ENCODE results near the gene FBXO7.

FBXO7 gene

DNA sequence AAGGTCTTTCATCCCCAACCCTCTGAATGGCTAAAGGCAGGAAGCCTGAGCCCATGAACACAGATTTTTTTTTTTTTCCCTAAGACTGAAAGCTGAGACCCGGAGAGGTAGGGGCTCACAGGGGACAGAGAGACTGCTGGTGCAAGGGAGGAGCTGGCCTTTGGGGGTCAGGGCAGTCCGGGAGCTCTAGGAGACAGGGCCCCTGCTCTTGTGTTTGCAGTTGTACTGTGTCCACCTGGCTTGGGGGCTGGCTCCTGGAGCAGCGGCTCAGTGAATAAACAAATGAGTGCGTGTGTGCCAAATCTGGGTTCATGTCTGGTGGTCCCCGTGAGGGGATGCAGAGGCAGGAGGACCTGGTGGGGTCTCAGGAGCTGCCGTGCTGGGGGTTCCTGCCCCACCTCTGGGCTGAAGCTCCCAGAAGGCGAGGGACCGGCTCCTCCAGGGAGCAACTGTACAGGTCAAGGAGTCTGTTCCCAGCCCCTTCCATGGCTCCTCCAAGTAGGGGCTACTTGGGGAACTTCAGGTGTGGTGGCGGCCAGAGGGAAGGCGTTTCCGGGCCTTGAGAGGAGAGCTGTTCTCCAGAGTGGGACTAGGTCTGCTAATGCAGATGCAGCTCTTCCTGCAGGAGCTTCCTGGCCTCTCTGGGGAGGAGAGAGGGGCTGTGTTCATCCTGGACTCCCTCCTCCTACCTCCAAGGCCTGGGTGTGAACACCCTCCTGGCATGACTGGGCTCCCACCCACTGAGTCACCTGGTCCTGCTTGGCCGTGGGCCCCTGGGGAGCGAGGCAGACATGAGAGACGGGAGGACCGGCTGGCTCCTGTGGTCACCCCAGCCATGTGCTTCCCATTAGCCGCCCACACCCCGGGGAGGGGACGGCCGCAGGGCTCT lies 57.6 kb downstream of the FBXO7 start:
- DNase-seq (ENCODE audit: low spot score): no peak

DNA sequence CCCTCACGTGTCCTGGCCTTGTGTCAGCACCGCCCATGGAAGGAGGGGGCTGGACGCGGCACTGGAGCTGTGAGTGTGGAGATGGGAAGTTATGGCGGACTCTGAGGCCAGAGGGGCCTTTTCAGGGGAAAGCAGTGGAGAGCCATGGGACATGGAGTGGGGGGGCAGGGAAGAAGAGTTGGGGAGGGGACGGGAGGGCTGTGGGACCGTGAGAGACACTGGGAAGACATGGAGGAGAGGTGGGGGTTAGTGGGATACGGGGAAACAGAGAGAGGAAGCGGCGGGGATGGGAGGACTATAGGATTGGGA lies 58.2 kb downstream of the FBXO7 start:
- DNase-seq (ENCODE audit: low spot score): no peak

DNA sequence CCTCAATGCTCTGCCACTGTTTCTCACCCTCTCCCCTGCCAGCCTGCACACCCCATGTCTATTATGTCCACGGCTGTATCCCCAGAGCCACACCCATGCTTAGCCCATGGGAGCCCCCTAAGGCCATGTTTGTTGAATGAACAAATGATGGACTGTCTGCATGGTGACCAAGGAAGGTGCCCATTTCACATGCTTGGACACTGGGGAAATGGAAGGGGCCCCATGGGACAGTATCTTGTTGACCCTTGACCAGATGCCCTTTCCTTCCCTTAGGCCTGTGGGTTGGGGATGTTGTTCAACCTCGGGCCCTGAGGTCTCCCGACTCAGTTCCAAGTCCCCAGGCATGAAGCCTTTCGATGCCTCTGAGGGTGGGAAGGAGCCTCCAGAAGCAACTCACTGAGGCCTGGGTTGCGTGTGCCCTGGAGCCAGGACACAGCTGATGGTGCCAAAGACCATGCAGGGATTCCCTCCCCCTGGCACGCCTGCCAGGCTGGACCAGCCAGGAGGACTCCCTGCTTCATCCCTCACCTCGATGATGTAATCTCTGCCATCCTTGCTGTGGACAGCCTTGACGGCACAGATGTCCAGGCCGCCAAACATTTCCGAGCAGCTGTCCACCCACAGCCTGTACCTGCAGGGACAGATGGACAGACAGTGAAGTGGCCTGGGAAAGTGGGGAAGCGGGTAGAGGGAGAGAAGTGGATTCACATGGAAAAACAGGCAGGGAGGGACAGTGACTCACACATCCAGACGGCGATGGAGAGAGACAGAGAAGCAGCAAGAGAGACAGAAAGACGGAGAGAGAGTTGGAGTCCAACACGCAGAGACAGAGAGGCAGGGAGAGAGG lies 58.9 kb downstream of the FBXO7 start:
- DNase-seq (ENCODE audit: low spot score): no peak

DNA sequence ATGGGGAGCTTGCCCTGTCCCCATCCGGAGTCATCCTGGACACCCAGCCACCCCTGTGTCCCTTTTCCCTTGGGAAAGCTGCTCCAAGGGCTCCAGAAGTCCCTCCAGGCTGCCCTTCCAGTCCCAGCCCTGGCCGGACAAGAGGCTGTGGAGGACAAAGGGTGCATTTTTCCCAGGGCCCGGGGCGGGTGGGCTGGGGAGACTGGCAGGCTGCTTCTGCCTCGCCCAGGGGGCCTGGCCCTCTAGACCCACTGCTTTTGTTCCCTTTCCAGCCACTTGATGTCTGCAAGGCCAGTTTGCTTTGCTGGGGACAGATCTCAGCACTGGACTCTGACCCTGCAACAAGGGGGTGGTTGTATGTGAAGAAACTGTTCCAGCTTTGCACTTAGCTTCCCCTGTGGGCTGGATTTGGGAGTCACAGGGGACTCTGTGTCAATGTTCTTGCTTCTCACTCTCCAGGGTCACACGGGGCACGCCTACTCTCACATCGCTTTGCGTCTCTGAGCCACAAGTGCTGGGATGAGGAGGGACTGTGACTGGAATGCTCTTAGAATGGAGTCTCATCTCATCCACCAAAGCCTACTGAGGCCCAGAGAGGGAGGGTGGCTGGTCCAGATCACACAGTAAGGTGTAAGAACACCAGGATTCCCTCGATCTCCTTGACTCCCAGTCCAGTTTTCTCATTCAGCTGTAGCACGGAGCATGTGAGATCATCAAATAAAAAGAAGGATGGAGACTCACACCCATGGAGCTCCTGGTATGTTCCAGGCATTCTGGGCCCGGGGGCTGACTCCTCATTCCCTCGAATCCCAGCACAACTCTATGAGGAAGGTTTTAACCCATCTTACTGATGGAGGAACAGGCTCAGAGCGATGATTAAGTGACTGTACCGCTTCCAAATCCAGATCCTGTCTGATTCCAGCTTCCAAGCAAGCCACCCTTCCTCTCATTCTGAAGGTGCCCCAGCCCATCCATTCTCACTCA lies 59.9 kb downstream of the FBXO7 start:
- DNase-seq (ENCODE audit: low spot score): no peak

DNA sequence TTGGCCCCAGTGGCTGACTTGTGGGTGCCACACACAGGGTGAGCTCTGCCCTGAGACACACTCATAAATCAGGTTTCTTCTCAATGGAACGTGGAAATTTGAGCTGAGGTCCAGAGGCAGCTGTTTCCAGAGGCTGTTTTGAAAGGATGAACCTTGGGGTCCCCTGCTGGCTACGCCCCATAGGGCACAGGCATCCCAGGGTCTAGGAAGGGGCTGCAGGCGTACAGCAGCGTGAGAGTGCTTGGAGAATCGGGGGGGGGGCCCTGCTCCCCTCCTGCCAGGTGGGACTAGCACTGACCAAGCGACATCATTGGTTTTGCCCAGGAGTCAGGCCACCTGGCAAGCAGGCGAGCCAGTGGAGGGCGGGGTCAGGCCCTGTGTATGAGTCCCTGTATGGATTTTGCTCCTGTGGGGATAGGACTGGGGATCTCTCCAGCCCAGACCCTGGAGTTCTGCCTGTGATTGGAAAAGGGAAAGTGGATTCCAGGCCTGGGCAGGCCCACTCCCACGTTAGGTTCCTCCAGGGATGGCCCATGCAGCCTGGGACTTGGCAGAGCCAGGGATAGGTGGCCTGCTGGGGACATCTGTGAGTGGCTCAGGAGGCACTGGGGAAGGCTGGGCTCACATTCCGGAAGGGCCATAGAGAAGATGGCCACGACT lies 61.0 kb downstream of the FBXO7 start:
- DNase-seq (ENCODE audit: low spot score): no peak

DNA sequence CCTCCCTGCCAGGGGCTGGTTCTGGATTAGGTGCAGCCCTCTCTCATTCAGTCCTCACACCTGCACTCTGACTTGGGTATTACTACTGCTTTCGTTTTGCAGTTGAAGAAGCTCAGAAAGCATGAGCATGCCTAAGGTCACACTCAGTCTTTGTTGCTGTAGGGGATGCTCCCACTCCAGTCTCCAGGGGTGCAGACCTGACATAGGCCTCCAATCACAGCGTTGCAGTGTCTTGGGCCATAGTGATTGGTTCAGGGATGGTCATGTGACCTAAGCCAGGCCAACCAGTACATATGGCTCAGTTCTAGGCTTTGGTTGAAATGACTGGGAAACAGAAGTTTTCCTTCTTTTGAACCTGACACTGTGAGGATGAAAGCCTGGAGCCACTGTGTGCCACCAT lies 61.7 kb downstream of the FBXO7 start:
- DNase-seq (ENCODE audit: low spot score): no peak

DNA sequence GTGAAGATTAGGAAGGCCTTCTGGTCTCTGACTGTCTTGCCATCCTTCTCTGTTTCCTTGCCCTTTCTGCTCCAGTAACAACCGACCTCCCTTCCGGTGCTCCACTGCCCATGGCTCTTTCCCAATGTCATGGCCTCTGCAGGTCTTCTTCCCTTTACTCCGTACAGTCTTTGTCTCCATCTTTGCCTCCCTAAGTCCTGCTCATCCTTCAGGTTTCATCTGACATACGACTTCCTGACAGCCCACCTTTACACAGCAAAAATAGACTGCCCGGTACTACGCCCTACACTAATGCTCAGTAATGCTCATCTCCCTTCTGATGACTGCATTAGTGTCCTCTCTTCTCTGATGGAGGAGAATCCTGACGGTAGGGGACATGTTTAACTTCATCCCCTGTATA lies 63.9 kb downstream of the FBXO7 start:
- DNase-seq (ENCODE audit: low spot score): no peak

DNA sequence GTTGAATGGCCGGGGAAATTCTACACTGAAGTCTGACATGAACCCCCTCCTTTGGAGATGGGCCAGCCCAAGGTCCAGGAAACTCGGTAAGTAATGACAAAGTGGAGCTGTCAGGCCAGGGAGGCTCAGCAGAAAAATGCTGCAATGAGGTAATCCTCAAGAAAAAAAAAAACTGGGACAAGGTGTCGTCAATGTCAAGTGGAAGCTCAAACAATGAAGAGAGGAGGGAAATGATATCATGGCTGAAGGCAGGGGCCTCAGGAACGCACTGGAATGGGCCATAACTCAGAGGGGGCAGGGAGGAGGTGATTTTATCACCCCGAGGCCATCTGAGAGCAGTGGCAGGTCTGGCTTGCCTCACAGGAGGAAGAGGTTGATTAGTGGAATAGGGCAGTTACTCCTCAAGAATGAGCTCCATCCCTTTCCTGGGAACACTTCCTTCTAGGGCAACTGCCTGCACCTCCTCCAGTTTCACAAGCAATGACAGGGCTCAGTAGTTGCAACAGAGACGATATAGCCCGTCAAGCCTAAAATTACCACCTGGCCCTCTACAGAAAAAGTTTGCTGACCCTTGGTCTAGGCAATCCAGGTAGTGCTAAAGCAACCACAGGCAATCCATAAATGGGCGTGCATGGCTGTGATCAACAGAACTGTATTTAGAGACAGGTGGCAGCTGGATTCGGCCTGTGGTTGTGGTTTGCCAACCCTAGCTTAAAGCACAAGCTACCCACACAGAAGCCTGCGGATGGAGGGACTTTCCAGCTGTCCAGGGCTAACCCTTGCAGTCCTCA lies 65.2 kb downstream of the FBXO7 start:
- DNase-seq (ENCODE audit: low spot score): no peak

DNA sequence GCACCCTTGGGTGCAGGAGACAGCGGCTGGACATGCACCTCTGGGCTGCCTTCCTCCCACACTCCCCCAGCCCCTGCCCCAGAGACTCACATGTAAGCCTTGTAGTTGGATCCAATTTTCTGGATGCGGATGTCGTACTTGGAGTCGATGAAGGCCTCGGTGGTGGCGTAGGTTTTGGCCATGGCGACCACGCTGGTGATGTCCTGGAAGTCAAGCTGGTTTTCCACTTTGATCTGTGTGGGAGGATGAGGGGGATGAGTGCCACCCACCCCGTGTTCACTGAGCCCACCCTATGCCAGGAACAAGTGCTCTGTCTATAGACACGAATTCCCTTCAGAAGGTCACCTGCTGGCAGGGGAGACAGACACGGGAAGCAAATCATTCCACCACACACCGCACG lies 66.9 kb downstream of the FBXO7 start:
- DNase-seq (ENCODE audit: low spot score): no peak

DNA sequence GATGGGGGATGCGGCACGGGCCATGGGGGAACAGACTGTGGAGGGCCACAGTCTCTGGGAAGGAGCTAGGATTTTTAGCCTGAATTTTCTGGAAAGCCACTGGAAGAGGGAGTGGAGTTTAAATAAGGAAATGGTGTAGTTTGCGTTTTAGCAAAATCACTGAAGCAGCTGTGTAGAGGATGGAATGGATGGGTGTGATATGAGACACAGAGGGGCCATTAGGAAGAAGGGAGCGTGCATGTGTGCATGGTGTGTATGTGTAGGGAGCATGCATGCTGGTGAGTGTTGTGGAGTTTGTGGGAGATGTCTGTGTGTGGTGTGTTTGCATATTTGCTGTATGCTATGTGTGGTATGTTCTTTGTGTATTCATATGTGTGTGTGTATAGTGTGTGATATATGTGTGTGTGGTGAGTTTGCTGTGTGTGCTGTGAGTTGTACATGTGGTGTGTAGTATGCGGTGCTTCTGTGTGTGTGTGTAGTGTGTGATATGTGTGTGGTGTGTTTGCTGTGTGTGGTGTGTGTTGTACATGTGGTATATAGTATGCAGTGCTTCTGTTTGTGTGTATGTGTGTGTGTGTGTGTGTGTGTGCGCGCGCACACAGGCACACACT lies 67.6 kb downstream of the FBXO7 start:
- no peak for DNase-seq (ENCODE audit: low spot score)

DNA sequence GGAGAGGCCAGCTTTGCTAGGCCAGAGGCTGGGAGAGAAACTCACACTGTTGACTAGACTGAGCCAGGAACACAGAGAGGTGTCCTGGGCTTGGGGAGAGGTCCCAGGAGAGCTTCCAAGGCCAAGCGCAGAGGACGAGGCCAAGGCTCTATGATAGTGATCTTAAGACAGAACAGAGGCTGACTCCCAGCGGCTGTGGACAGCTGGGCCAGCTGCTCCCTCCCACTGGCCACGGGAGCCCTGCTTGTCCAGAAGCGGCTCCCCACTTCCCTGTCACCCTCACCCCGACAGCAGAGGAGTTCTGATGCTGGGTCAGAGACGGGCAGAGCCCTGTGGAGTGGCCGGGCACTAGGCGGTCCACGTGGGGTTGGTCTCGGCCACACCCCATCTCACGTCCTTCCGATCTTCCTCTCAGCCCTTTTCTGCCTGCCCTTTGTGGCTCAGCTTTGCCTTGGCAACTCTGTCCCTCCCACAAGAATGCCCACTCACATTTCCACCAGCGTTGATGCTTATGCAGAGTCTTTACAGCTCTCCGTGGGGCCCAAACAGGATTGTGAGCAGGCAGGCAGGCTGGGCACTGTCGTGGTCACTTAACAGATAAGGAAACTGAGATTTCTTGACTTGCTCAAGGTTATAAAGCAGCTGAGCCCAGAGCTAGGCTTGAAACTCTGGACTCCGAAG lies 68.2 kb downstream of the FBXO7 start:
- no peak for DNase-seq (ENCODE audit: low spot score)

DNA sequence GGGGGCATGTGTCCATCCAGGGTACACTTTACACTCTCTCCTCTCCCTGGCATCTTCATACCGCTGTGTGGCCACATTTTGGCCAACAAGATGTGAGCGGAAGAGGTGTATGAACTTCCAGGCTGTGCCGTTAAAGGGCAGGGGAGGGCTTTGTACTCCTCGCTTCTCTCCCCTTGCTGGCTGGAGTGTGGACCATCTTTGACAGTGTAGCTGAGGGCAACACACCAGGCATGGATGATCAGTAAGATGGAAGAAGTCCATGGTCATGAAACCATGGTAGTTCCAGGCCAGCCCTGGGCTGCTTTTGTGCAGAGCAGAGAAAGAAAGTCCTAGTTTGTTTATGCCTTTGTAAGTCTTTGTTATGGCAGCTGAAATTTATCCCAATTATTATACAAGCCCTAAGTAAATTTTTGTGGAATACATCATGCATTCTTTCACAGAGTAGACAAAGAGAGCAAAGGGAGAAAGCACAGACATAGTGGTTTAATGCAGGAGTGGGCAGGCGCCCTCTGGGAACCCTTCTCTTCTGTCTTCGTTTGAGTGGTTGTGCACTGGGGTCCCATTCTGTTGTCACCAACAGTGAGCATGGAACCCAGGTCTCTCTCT lies 70.4 kb downstream of the FBXO7 start:
- no peak for DNase-seq (ENCODE audit: low spot score)

DNA sequence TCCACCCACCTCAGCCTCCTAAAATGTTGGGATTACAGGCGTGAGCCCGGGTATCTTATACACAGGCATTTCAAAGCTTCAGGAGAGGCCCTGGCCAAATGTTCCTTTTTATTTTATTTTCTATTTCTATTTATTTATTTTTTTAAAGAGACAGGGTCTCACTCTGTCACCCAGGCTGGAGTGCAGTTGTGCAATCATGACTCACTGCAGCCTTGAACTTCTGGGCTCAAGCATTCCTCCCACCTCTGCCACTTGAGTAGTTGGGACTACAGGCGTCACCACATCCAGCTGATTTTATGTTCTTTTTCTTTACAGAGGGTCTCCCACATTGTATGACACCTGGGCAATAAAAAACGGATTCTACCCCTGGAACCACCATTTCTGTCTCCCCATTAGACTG lies 71.2 kb downstream of the FBXO7 start:
- no peak for DNase-seq (ENCODE audit: low spot score)

DNA sequence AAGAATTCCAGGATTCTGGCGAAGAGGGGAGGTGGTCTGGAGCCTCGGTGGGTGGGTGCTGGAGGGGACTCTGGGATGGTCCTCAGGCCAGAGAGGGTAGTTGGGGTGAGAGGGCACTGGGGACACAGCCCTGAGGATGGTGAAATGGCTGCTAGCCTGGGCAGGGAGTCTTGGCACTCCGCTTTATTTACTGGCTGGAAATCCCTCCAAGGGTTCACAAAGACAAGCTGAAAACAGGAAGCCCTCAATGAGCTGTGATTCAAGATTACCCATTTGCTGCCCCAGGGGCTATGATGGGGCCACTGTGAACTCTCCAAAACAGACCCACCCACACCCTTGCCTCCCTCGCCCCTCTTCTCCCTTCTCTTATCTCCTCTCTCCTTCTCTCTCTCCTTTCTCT lies 71.9 kb downstream of the FBXO7 start:
- no peak for DNase-seq (ENCODE audit: low spot score)

DNA sequence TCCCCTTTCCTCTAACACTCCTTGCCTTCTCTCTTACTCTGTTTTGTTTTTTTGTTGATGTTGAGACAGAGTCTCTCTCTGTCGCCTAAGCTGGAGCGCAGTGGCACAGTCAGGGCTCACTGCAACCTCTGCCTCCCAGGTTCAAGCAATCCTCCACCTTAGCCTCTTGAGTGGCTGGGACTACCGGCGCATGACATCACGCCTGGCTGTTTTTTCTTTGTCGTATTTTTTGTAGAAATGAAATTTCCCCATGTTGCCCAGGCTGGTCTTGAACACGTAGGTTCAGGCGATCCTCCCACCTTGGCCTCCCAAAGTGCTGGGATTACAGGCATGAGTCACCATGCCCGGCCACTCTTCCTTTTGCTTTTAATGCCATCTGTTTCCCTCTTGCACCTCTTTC lies 72.3 kb downstream of the FBXO7 start:
- no peak for DNase-seq (ENCODE audit: low spot score)

DNA sequence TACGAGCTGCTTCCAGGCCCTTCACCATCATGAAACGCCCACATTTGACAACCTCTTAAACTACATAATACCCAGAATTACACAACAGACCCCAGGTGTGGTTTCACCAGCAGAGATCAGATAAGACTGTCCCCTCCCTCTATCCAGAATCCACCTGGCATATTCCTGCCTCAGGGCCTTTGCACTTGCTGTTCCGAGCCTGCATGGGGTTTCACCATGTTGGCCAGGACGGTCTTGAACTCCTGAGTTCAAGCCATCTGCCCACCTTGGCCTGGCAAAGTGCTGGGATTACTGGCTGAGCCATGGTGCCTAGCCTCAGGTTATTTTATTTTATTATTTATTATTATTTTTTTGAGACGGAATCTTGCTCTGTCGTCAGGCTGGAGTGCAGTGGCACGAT lies 73.4 kb downstream of the FBXO7 start:
- DNase-seq (ENCODE audit: low spot score): no peak
